ENCODE measurements around the gene C2orf66.

Gene C2orf66

DNA sequence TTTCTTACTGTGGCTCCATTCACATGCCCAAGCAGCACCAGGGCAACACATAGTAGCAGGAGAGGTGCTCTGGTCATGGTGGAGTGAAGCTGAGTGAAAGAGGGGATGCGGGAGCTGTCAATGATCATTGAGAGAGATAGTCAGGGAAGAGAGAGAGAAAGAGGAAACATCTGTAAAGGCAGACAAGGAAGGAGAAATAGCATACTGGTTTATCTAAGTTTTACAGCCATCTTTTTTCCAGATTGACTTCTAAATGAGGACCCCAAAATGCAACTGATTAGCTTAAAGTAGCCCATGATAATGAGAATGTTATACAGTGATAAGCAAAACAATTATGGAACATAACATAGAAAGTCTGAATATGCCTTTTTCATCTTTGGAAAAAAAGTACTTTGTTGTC lies at the start of gene C2orf66:
Gene C2orf66 (minus strand): TSS at position 96 of the 400 bp plus-strand sequence. CDS start 19 bp downstream, at position 77.
- H3K27ac ChIP-seq = no peak within 1 kb of the TSS
- no peaks in the 10 kb centered on the region for H3K9me3 ChIP-seq
- no peaks in the 10 kb centered on the region for H3K4me1 ChIP-seq
- H3K4me2 ChIP-seq = no peak within 1 kb of the TSS
- H3K4me3 ChIP-seq = no peak within 1 kb of the TSS
- no peaks in the 10 kb centered on the region for H3K27me3 ChIP-seq
- H3K9ac ChIP-seq = no peak within 1 kb of the TSS
- TF ChIP-seq Cebpa-rat (IDR thresholded peaks at IDR 0.05) = no peak
- H3K36me3 ChIP-seq = no peaks in the 10 kb centered on the region
- no peaks in the 10 kb centered on the region for H4K20me1 ChIP-seq

DNA sequence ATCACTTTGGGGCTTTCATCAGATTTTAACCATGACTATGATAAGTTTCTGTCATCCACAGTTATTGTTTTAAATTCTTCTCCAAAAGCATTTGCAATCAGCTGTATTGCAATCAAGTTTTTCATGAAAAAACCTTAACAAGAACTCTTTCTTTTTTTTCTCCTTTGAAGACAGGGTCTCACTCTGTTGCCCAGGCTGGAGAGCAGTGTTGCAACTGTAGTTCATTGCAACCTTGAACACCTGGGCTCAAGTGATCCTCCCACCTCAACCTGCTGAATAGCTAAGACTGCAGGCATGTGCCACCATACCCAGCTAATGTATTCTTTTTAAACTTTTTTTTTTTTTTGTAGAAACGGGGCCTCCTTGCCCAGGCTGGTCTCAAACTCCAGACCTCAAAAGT lies 45.5 kb upstream of the C2orf66 start:
- Histone ChIP-seq H3K4me2 (no peak overlapping the region), H3K9ac (no peak overlapping the region), H4K20me1 (no peaks in the 10 kb centered on the region), H3K27ac (no peak overlapping the region), H3K9me3 (peaks cover 7% of the 10 kb centered on the region), H3K36me3 (0 out of 2 replicates have a peak, but pooled peaks cover 3% of the 10 kb centered on the region), H3K4me1 (peaks cover 5% of the 10 kb centered on the region), H3K4me3 (no peak overlapping the region), H3K27me3 (no peaks in the 10 kb centered on the region)
- no peak for TF ChIP-seq Cebpa-rat (IDR thresholded peaks at IDR 0.05)

DNA sequence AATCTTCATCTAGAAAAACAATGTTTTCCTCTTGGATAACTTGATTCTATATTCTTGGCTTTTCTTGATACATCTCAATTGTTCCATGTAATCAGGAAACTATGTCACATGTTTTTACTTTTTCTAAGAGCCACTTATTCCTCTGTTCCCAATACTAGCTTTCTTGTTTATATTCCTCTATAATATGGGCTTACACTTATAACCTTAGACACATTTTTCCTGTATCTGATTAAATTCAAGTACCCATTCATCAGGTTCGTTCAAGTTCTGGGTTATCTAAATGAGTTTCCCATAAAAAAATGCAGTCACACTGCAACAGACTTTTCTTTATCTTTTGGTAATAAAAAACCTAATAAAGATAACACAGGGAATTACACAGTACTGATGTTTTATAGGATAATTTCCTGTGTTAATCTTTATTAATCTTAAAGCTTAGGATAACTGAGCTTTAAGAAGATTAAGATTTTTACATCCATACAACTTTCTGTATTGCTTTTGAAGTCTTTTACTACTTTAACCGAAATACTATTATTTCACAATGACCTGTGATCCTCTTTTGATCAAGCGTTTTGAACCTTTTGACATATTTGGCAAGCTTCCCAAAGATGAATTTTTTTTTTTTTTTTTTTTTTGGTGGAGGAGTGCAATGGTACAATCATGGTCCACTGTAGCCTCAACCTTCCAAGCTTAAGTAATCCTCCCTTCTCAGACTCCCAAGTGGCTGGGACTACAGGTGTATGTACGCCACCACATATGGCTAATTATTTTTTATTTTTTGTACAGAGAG lies 44.3 kb upstream of the C2orf66 start:
- no peak for TF ChIP-seq Cebpa-rat (IDR thresholded peaks at IDR 0.05)
- no peak overlapping the region for H3K9ac ChIP-seq
- H4K20me1 ChIP-seq = no peaks in the 10 kb centered on the region
- no peaks in the 10 kb centered on the region for H3K9me3 ChIP-seq
- H3K4me1 ChIP-seq = peaks cover 5% of the 10 kb centered on the region
- H3K27me3 ChIP-seq = no peaks in the 10 kb centered on the region
- no peak overlapping the region for H3K4me2 ChIP-seq
- no peak overlapping the region for H3K27ac ChIP-seq
- no peak overlapping the region for H3K4me3 ChIP-seq
- no peaks in the 10 kb centered on the region for H3K36me3 ChIP-seq

DNA sequence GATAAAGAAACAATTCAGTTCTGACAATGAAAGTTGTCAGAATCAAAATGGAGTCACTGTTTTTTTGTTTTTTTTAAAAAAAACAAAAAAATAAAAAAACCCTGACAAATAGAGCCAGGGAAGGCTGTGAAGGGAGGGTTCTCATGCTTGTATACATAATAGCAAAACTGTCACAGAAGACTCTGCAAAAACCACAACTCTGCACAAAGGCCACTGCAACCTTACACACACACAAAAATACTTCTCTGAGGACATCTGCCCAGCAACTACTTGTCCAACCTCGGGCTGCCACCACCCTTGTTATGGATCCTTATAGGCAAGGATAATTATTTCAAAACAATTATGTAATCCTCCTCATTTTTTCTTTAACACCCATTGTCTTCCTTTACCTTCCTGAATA lies 41.9 kb upstream of the C2orf66 start:
- no peak overlapping the region for H3K9ac ChIP-seq
- no peaks in the 10 kb centered on the region for H3K27me3 ChIP-seq
- H3K9me3 ChIP-seq = no peaks in the 10 kb centered on the region
- no peak overlapping the region for H3K4me2 ChIP-seq
- H3K4me1 ChIP-seq = peaks cover 5% of the 10 kb centered on the region
- H3K4me3 ChIP-seq = no peak overlapping the region
- H4K20me1 ChIP-seq = no peaks in the 10 kb centered on the region
- H3K27ac ChIP-seq = no peak overlapping the region
- no peaks in the 10 kb centered on the region for H3K36me3 ChIP-seq
- TF ChIP-seq Cebpa-rat (IDR thresholded peaks at IDR 0.05) = no peak

DNA sequence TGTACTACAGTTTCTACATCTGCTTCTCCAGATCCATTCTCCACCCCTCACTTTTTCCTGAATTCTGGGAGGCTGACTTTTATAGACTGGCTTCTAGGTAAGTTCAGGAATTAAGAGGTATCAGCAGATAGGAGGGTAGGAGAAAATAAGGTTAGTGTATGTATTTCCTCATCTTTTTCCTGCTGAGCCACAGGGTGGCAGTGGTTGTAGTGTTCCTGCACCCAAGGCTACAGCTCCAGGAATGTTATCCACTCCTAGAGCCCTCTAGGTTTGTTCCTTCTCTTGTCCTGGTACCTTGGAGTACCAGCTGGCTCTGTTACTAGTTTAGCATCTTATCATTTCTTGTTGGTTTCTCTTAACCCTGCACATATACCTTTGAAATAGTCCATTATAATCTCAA lies 40.7 kb upstream of the C2orf66 start:
- Histone ChIP-seq H3K4me3 (no peak overlapping the region), H3K27ac (no peak overlapping the region), H3K4me2 (no peak overlapping the region), H4K20me1 (no peaks in the 10 kb centered on the region), H3K9me3 (no peaks in the 10 kb centered on the region), H3K27me3 (no peaks in the 10 kb centered on the region), H3K4me1 (peaks cover 5% of the 10 kb centered on the region), H3K9ac (no peak overlapping the region), H3K36me3 (no peaks in the 10 kb centered on the region)
- no peak for TF ChIP-seq Cebpa-rat (IDR thresholded peaks at IDR 0.05)

DNA sequence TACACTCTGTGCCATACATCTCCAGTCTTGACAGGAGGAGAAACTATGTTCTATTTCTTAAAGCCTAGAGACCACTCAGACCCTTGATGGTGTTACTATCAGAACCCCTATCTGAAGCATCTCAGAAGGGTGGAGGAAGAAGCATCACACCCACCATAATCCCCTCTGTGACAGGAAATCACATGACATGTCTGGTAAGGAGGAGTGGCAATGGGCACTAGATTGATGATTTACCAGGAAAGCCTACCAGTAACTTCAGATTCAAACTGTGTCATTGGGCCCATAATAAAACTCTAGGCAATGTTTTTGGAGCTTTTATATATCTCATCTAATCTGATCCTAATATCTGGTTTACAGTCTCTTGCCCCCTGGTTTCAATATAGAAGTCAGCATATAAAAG lies 37.1 kb upstream of the C2orf66 start:
- Histone ChIP-seq H3K9ac (no peak overlapping the region), H4K20me1 (no peaks in the 10 kb centered on the region), H3K4me2 (no peak overlapping the region), H3K36me3 (no peaks in the 10 kb centered on the region), H3K27me3 (no peaks in the 10 kb centered on the region), H3K9me3 (no peaks in the 10 kb centered on the region), H3K27ac (no peak overlapping the region), H3K4me1 (no peaks in the 10 kb centered on the region), H3K4me3 (no peak overlapping the region)
- TF ChIP-seq Cebpa-rat (IDR thresholded peaks at IDR 0.05) = no peak

DNA sequence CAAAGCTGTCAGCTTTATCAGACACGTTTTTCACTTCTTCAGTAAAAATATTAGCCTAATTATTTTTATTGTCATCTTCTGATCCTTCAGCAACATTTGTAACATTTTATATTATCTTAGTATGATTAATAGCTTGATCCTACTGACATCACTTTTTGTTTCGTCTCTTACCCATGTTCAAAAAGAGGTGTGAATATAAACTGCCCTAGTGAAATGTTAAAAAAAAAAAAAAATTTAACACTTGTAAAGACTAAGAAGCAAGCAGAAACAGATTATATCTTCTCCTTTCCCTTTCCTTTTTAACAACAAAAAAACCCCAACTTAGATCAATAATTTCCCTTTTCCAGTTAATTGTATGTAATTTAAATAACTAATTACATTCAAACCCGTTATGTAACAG lies 36.2 kb upstream of the C2orf66 start:
- H3K4me1 ChIP-seq = no peaks in the 10 kb centered on the region
- no peaks in the 10 kb centered on the region; the same call in 1 of the 2 replicates for H3K36me3 ChIP-seq
- no peak overlapping the region for H3K4me3 ChIP-seq
- H3K4me2 ChIP-seq = no peak overlapping the region
- TF ChIP-seq Cebpa-rat (IDR thresholded peaks at IDR 0.05) = no peak
- no peaks in the 10 kb centered on the region for H3K9me3 ChIP-seq
- H3K27me3 ChIP-seq = no peaks in the 10 kb centered on the region
- H4K20me1 ChIP-seq = no peaks in the 10 kb centered on the region
- no peak overlapping the region for H3K27ac ChIP-seq
- no peak overlapping the region for H3K9ac ChIP-seq

DNA sequence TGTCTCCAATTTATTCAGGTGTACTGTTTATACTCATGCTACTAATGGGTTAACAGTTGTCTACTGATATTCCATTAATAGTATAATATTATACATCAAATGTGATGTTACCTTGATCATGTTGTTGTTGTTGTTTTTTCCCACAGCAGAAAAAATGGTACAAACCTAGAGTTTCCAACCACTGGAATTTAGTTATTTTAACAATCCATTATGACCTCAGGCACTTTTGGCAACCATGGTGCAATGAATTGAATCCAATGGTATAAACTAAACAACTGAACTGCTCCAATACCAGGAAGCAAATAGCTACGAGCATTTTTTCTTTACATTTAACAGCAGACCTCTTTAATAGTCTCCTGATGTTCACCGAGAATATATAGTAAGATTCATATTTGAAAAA lies 31.0 kb upstream of the C2orf66 start:
- Histone ChIP-seq H4K20me1 (no peaks in the 10 kb centered on the region), H3K27ac (no peak overlapping the region), H3K9ac (no peak overlapping the region), H3K9me3 (no peaks in the 10 kb centered on the region), H3K36me3 (no peaks in the 10 kb centered on the region; the same call in 1 of the 2 replicates), H3K4me1 (no peaks in the 10 kb centered on the region), H3K4me2 (no peak overlapping the region), H3K4me3 (no peak overlapping the region), H3K27me3 (no peaks in the 10 kb centered on the region)
- no peak for TF ChIP-seq Cebpa-rat (IDR thresholded peaks at IDR 0.05)

DNA sequence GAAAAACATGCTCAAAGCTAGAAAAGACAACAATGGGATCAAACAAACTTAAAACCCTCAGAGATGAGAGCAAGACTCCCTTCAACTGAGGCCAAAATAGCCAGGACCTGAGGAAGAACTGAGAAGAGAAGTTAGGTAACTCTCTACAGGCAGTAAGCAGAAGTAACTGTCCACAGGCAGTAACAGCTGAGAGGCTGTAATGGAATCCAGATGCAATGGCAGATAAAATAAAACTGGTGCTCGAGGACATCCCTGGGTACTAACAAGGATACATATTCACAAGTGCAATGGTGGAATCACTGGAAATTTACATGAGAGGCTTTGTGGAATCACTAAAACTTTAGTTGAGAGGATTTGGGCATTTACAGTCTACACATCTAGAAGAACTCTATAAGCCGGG lies 30.4 kb upstream of the C2orf66 start:
- Histone ChIP-seq H3K36me3 (no peaks in the 10 kb centered on the region; the same call in 1 of the 2 replicates), H3K9me3 (no peaks in the 10 kb centered on the region), H4K20me1 (no peaks in the 10 kb centered on the region), H3K27ac (no peak overlapping the region), H3K4me1 (no peaks in the 10 kb centered on the region), H3K4me3 (no peak overlapping the region), H3K27me3 (no peaks in the 10 kb centered on the region), H3K4me2 (no peak overlapping the region), H3K9ac (no peak overlapping the region)
- TF ChIP-seq Cebpa-rat (IDR thresholded peaks at IDR 0.05) = no peak

DNA sequence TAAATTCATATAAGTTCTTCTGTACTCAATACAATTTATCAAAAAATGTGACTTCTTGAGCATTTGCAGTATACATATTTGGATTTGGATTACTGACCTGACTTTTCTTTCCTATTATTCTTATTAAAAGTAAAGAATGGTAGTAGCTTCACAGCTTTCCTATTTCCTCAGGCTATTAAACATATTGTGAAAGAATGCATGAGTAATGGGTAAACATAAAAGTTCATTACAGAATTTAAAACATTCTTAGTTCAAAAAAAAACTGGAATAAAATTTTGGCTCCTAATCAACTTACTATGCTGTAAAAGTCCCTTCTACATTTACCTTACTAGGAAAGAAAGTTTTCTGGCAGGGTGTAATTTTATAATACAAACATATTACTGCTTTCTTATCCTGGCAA lies 27.3 kb upstream of the C2orf66 start:
- H3K27ac ChIP-seq = no peak overlapping the region
- no peaks in the 10 kb centered on the region for H3K27me3 ChIP-seq
- no peak overlapping the region for H3K4me3 ChIP-seq
- no peak for TF ChIP-seq Cebpa-rat (IDR thresholded peaks at IDR 0.05)
- no peaks in the 10 kb centered on the region for H3K4me1 ChIP-seq
- no peaks in the 10 kb centered on the region for H3K9me3 ChIP-seq
- H4K20me1 ChIP-seq = no peaks in the 10 kb centered on the region
- no peaks in the 10 kb centered on the region; the same call in 1 of the 2 replicates for H3K36me3 ChIP-seq
- H3K9ac ChIP-seq = no peak overlapping the region
- no peak overlapping the region for H3K4me2 ChIP-seq
